Esophagus squamous epithelium (tissue), 4 donors: ENCODE results near the gene MGAT1.

Experiments used
- POLR2A ChIP-seq, 4 donors: fragments of 450-650 bp; IDR thresholded peaks; one replicate each; pipeline ENCODE4 v1.6.1; 2017; ENCODE audit warnings: antibody characterized with exemption in 4 of 4, mild to moderate bottlenecking in 4 of 4, moderate library complexity in 3 of 4
- TF ChIP-seq, protein P1 (sequence below), 6 experiments: fragments of 450-650 bp in 4 of 6; fragments of 200-600 bp in 2 of 6; sonication (generic) in 2 of 6; IDR thresholded peaks; one replicate each; pipeline ENCODE4 v1.5.1; 2016 to 2019; ENCODE audit warnings: antibody characterized with exemption in 6 of 6, mild to moderate bottlenecking in 4 of 6, moderate library complexity in 4 of 6

DNA sequence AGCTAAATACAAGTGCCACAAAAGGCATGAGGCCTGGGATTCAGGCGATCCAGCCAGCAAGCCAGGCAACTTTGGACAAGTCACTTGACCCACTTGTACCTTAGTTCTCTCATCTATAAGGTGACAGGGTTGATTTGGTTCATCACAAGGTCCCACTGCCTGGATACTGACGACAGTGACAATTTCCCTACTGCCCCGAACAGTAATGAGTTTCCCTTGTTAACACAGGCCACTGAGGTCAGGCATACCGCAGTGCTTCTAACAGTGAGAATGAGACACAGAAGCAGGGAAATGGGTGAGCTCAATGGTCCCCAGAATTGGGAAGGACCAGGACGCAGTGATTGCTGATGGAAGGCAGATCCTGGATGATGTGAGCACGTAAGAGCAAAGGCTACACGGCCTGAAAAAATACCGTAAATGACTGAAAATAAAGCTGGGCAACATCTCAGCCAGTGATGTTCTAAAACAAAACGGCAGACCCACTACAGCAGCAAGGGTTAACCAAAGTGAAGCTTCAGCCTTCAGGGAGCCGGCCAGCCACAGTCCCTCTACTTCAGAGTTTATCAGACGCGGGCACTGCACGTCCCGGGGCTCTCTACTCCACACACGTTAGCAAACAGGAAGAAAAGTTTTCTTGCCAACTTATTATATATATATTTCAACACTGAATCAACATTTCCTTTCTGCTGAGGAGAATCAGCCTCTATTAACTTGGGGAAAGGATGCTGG is 846 bp downstream of the MGAT1 start:
- no peak for TF ChIP-seq POLR2A (IDR thresholded peaks at IDR 0.05)
- TF ChIP-seq, protein P1, sequence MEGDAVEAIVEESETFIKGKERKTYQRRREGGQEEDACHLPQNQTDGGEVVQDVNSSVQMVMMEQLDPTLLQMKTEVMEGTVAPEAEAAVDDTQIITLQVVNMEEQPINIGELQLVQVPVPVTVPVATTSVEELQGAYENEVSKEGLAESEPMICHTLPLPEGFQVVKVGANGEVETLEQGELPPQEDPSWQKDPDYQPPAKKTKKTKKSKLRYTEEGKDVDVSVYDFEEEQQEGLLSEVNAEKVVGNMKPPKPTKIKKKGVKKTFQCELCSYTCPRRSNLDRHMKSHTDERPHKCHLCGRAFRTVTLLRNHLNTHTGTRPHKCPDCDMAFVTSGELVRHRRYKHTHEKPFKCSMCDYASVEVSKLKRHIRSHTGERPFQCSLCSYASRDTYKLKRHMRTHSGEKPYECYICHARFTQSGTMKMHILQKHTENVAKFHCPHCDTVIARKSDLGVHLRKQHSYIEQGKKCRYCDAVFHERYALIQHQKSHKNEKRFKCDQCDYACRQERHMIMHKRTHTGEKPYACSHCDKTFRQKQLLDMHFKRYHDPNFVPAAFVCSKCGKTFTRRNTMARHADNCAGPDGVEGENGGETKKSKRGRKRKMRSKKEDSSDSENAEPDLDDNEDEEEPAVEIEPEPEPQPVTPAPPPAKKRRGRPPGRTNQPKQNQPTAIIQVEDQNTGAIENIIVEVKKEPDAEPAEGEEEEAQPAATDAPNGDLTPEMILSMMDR (IDR thresholded peaks at IDR 0.05): no peak
